GM19240 (cell line): Measurements from ENCODE around the gene CARD19.

Experiments
- DNase-seq: peaks from one replicate; pipeline ENCODE4 v3.0.0; 2011; ENCODE audit warnings: low spot score; ENCODE audit not compliant: insufficient read length

Gene CARD19

DNA sequence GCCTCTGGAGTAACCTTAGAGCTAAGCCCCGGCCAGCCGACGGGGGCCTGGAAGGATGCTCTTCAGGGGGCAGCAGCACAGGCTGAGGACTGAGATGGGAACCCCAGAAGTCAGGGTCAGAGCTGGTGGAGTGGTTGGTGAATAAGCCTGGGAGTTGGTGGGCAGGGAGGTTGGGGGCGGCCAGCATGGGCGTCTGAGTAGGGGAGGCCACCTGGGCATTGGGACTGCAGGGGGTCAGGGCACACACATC is 23.6 kb downstream of the CARD19 start:
- no peak for DNase-seq

DNA sequence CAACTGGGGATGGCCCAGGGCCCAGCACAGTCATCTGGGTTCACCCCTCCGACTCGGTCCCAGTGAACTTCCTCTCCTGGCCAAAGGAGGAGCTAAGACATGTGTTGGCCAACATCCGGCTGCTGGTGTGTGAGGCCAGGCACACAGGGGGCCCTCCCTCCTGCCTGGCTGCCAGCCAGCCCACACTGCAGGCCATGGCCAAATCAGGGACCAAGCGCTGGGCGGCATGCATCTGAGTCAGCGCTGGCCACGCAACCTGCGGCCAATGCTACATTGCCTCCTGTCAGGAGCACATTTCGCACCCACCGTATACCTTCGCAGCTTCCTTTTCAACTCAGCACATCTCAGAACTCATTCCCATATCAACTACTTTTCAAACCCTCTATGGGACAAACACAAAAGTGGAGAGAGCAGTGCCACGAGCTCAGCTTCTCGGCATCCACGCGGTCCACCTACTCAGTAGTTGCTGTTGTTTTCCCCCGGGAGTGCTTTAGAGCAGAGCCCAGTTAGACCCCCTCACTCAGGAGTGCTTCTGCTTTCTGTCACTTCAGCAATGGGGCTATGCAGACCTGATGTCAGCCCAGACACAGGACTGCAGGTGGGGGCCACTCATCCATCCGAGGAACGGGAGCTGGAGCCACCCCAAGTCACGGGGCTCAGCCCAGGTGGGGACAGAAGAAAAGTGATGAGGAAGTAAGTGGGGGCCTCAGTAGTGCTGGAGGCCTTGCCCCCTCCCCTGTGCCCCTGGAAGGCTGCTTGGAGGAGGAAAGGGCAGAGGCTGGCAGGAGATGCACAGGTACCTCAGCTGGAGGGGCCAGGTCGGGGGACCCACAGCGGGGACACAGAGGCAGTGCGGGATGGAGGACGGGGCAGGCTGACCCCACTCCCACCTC is 24.2 kb downstream of the CARD19 start:
- peak; percentile 85 for DNase-seq

DNA sequence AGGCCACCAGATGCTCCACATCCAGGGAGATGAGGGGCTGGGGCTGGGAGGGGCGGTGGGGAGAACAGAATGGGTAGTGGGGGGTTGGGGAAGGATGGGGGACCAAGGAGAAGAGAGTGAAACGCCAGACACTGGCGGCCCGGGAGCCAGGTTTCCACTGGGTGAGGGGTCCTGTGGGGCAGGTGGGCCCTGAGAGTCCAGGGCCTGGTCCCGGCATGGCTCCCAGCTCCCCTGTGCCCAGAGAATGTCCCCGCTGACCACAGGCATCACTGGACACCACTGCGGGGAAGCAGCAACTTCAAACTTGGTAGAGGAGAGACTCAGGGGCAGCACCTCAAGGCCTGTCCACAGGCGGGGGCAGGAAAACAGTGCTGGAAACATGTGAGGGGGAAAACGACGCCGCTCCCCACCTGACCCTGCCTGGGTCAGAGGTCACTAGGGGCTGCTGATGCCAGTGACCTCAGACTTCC is 24.9 kb downstream of the CARD19 start:
- DNase-seq, result no peak

DNA sequence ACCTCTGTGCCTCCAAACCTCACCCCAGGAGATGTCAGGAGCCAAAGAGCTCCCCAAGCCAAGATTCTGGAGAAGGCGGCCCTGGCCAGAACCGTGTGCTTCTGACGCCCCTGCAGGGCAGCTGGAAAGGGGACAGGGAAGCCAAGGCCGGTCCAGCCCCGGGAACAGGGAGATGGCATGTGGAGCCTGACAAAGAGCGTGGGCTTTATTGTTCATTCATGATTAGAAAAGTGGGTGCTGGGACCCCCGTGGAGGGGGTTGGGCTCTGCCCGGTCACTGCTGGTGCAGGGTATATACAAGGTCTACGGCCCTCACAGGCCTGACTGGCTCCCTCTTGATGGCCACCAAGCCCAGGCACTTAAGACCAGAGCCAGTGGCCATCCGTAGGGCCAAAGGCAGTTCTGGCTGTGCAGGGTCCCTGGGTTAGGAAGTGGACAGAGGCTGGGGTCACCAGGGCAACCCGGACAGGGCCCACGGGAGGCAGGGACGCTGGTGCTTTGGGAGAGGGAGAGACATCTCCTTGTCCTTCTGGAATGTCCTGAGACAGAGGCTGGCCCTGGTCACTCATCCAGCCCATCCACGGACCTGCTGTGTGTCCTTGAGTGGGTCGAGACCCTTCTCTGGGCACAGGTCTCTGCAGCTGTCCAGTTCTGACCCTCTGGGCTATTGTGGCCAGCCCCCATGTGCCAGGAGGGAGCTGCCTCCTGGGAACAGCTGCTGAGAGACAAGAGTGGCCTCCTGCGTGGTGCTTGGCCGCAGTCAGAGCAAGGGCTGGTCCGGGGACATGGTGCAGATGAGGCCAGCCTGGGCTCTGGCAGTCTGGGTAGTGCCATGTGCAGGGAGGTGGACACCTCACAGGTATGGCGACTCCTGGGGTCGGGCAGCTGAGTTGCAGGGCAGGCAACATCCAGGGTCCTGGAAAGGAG is 25.6 kb downstream of the CARD19 start:
- DNase-seq, result no peak

DNA sequence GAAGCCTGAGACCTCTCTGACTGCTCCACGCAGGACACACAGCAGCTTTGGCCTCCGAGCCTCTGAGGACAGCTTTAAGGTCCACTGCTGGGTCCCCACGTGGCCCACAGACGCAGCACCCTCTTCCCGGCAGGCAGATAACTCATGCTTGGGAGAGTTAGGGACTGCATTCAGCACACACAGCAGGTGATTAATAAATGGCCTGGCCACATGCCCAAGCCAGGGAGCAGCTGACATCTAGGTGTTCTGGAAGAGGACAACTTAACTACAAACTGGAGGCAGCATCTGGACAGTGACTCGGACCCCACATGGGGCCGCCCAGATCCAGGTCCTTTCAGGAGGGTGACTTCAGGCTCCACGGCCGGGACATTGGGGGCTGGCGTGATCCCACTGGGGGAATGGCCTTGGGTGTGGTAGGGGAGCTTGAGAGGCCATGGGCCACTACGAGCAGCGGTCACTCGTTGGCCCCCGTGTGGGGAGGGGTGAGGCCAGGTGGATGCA is 26.8 kb downstream of the CARD19 start:
- no peak for DNase-seq

DNA sequence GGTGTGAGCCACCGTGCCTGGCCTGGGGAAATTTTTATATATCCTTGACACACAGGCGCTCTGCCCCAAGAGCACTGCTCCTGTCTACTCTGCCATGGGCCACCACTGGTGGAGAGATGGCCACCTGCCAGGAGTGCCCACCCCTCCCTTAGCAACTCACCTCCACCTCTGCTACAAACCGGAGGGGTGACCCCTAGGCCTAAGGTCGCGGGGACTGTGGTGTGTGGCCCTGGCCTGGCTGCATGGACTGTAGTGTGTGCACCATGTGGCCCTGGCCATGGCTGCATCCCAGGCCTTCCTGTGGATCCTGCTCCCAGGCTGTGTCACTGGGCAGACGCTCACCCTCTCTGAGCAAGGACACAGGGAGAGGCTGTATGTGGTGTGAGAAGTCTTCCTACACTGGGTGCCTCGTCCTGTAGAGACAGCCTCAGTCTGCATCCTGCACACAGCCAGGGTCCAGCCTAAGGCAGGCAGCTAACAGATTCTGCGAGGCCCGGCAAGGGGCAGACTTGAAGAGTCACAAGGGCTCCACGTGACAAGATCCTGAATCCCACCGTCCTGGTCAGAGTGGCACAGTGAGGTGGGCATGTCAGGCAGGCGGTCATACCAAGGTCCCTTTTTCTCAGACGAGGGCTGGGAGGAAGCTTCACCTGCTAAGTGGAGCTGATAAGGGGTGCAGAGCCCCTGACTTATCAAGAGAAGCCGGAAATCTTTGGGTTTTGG is 27.7 kb downstream of the CARD19 start:
- no peak for DNase-seq

DNA sequence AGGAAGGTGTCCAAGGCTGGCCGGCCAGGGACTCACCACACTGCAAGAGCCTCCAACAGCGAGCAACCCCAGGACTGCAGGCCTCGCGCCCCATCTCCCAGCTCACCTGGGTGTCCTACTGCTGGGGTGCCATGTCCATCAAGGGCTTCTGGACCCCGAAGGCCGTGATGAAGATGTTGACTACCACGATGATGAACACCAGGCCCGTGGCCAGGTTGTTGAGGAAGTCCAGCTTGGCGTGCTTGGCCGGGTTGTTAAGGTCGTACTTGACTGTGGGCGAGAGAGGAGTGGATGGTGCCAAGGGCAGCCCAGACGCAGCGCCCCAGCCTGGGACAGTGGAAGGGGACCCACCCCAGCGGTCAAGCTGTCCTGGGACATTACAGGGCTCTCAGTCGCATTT is 28.8 kb downstream of the CARD19 start:
- no peak for DNase-seq

DNA sequence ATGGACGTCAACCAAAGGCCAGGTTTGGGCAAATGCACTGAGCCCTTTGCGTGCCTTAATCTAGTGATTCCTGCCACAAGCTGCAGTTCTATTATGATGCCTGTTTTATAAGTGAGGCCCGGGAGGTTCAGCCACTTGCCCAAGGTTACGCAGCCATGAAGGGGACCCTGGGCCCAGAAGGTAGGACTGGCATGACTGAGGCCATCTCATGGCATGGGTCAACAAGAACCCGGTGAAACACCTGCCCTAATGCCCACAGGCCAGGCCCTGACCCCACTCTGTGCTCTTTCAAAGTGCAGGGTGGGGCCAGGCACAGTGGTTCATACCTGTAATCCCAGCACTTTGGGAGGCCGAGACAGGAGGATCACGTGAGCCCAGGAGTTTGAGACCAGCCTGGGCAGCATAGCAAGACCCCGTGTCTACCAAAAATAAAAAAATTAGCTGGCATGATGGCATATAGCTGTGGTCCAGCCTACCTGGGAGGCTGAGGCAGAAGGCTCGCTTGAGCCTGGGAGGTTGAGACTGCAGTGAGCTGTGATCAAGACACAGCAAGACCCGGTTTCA is 29.4 kb downstream of the CARD19 start:
- DNase-seq, result no peak

DNA sequence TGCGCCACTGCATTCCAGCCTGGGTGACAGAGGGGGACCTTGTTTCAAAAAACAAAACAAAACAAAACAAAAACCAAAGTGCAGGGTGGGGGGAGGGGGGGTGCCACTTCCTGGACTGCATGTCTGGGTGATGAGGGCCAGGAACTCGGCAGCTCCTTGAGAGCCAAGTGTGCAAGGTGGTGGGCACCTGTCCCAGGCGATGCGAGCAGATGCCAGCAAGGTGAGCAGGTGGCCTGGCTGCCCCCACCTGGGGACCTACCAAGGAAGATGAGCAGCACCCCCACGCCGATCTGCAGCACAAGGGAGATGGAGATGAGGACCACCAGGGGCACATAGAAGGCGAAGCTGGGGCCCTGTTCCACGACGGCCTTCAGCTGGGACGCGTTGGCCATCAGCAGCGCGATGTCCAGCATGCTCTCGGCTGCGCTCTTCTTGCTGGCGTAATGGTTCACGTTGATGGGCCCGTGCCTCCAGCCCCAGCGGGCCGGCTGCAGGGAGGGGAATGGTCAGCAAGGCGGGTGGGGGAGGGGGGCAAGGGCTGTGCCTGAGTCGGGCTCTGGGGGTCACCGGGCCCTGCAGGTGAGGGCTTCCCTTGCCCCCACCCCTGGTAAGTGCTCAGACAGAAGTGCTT is 30.2 kb downstream of the CARD19 start:
- no peak for DNase-seq

DNA sequence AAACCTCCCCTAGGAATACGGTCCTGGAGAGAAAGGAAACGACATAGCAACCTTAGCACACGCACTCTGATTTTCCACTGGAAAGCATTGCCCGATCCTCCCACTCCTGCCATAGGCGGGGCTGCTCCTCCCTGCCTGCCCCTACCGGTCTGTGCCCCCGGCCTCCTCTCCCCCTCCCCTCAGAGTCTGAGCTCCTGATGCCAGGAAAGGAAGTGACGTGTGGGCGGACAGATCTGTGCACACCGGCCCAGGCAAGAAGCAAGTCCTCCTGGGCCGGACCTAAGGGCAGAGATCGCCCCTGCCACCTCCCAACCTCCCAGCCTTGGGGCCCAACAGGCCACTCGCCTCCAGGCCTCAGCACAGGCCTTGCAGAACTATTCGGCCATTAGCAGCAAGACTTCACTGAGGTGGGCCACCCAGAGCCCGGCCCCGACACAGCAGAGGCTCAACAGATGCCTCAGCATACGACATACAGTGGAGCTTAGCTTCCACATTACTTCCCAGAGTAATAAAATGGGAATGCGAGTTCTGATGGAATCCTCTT is 30.9 kb downstream of the CARD19 start:
- no peak for DNase-seq

DNA sequence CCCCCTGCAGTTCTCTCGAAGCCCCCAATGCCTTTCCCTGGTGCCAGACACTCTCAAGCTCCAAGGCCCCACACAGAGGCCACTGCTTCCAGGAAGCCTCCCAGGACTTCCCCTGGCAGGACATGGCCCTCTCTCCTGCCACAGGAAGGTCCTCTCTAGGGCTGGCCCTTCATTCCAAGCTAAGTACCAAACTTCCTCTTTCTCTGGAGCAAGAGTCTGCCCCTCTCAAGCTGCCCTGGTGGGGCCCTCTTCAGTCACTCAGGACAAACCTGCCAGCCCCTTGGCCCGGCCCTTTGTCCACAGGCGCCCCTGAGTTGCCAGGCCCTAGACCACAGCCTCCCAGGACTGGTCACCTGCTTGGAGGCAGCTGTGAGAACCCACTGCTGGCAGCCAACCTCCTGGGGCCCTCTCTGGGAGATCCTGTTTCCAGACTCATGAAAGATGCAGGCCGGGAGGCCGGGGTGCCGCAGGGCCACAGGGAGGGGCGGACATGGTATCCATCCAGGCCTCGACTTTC is 31.4 kb downstream of the CARD19 start:
- no peak for DNase-seq

DNA sequence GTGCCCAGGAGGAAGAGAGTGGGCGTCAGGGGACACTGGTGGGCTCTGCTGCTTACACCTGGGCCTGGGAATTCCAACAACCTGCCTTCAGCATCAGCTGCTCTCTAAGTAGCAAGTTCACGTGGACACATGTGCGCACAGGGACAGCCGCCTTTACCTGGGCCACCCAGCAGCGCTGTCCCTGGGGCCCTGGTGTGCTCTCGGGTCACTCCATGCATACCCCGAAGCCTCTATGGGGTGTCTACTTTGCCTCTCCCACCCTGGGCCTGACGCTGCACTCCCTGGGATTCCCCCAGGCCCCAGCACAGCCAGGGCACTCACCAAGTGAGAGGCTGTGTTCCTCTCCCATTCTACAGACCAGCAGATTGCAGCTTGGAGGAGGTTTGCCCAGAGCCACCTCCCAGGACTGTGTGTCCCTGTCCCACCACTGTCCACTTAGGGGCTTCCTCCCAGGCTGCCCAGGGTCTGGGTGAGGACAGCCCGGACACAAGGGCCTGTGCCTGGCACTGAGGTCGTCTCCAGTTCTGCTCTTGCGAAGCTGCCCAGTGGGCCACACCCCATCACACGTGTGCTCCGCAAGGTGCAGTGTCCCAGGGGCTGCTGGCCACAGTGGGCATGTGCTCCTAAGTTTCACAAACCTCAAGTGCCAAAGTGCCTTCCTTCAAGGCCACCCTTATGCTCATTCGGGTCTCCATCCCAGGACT is 32.1 kb downstream of the CARD19 start:
- no peak for DNase-seq

DNA sequence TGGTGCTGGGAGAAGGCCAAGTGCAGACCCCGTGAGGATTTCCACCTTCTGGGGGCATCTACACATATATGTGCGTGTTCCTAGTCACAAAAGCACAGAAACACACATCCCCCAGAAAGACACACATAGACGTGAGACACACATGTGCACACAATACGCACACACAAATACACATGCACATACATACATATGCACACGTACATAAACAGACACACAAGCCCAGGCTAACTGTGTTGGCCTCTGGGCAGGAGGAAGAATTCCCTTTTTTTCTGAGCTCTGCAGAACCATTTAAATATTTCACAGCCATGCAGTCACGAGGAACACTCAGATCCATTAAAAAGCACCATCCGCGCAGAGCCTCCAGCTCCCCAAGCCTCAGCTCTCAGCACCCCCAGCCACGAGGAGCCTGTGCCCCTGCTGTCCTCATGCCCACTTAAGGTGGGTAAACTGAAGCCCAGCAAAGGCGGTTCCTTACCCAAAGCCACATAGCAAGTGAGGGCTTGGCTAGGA is 32.8 kb downstream of the CARD19 start:
- DNase-seq, result no peak

DNA sequence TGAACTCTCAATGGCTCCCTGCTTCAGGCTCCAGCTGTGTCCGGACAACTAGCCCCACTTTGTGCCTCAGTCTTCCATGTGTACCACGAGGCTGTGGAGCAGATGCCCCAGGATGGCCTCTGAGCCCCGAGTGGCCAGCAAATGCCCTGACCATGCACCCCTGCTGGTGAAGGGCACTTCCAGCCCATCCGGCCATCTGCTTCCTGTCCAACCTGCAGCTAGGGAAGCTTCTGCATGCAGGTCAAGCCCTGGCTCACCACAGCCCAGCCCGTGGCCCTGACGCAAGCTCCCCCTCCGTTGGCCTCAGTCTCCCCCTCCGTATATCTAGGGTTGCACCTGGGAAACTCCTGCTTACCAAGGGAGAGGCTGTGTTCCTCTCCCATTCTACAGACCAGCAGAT is 33.3 kb downstream of the CARD19 start:
- no peak for DNase-seq

DNA sequence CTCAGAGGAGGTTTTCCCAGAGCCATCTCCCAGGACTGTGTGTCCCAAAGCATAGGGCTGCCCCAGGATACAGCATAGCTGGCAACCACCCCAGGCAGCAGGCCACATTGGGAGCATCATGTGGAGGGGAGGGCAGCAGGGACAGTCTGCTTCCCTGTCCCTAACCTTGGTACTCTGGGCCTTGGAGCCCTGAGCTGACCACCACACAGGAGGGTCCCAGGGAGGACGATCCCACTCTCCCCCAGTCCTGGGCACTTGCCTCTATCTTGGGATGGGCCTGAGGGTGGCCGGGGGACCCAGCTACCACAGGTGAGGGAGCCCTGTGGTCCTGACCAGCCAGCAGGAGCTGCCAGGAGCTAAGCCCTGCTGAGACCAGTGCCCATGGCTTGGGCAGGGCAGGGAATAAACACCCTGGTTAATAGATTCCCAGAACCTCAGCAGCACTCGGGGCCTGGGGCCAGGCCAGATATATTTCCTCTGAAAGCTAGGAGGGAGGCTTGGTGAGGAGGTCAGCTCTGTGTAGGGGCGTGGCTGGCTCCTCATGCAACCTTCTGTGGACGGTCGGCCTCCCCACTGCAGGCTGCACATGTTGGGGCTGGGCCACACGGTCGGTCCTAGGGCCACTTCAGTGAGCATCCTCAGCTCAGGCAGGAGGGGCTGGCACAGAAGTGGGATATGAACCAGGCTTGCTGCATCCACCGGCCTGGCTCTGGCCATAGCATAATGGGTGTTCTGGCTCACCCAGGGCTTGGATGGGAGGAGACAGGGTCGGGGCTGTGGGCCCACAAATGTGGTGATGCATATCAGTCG is 33.9 kb downstream of the CARD19 start:
- no peak for DNase-seq

DNA sequence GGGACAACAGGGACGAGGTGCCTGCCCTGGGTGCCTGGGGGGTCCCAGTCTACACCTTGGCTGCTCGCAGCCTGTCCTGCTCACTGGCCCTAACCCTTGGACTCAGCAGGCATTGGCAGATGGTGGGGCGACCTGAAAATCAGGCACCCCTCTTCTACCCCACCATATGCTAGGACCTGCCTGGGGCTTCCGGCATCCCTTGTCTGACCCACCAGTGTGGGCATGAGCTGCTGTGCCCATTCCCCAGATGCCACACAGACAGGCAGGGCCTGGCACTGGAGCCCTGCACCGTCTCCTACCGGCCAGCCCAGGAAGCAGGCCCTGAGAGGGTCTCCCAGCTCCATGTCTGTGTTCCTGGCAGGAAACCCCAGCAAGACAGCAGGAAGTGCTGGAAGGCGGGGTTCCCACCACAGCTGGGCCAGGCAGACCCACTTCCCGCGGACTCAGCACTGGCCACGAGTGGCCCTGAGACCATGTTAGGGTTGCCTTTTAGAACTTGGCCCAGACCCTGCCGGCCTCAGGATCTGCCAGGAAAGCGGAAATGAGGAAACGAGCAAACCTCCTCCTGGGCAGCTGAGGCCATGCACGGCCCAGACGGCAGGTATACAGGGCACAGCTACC is 35.0 kb downstream of the CARD19 start:
- DNase-seq, result no peak

DNA sequence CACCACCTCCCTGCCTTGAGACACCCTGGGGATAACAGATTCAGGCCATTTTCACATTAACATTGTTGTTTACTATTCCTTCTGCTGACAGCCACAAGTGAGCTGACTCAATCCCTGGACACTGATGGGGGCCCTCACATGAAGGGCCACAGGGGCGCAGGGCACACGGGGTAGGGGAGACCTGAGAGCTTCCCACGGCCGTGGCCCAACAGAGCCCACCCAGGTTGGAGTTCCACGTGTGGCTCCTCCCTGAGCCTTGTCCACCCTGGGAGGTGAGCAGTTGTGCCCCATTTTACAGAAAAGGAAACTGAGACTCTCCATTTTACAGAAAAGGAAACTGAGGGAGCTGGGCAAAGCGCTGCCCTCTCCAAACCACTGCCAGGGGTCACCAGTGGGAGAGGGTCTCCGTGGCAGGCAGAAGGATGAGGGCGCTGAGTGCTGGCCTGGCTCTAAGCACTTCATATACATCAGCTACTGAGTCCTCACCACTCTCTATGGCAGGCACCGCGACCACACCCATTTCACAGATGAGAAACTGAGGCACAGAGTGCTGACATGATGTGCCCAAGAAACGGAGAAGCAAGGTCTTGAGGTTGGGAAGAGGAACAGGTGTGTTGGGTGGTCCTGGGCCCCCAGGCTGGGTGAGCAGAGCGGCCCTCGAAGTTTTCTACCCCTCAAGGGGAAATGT is 35.7 kb downstream of the CARD19 start:
- DNase-seq, result no peak
